ENCODE results near the gene TRMT44.

- TF ChIP-seq CTCF (IDR thresholded peaks at IDR 0.05) (no peak), POLR2A (IDR thresholded peaks at IDR 0.05) (no peak)
Observed at GRCh38 chr4:8453957-8454356, 13.4 kb downstream of the TRMT44 start.
